Measurements from ENCODE around the gene PANX1.

PANX1 gene

DNA sequence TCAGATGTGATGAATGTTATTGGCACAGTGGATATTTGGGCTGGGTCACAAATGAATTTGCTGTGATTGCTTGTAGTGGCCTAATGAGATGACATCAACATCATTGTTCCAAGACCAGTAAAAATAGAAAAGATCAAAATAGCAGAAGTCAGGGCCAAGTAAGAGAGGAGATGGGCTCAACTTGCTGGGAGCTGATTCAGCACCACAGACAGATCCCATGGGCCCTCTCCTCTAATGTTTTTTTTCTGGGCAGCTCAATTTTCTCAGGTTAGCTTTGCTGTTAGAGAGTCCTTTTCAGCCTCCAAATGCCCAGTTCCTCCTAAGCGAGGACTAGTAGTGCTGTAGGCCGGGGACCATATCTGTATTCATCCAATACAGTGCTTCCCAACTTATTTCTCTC lies 89.7 kb downstream of the PANX1 start:
- Mint-ChIP-seq H3K27me3 (no peaks in the 10 kb centered on the region), H3K9me3 (peaks cover 21 to 34% of the 10 kb centered on the region in 2 donors), H3K4me3 (no peak overlapping the region), H3K4me1 (no peaks in the 10 kb centered on the region), H3K27ac (no peak overlapping the region)
- ATAC-seq (no peak), DNase-seq (no peak)

DNA sequence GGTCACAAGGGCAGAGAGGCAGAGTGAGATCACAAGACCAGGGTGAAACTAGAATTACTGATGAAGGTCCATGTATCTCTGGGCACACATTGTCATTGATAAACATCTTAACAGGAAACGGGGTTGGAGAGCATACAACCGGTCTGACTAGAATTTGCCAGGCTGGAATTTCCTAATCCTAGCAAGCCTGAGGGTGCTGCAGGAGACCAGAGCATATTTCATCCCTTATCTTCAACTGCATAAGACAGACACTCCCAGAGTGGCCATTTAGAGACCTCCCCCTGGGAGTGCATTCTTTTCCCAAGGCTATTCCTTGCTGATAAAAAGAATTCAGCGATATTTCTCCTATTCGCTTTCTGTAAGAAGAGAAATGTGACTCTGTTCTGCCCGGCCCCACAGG lies 91.1 kb downstream of the PANX1 start:
- DNase-seq (no peak), ATAC-seq (no peak)
- Mint-ChIP-seq H3K9me3 (peaks cover 21 to 34% of the 10 kb centered on the region in 2 donors), H3K27me3 (no peaks in the 10 kb centered on the region), H3K4me3 (no peak overlapping the region), H3K27ac (no peak overlapping the region), H3K4me1 (no peaks in the 10 kb centered on the region)

DNA sequence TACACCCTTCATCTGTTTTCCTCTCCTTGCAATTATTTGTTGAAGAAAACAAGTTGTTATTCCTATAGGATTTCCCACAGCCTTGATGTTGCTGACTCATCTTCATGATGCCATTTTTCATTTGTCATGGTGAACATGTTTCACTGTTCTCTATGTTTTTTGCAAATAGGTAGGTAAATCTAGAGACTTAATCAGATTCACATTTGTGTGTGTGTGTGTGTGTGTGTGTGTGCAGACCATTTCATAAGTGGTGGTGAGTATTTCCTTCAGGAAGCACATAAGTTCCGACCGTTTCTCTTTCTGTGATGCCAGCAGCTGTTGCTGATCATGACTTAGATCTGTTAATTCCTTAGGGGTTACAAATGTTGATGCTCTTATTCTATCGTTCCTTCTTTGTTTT lies 95.4 kb downstream of the PANX1 start:
- H3K9me3 Mint-ChIP-seq, result peaks cover 11 to 22% of the 10 kb centered on the region in 2 donors
- DNase-seq, result no peak
- ATAC-seq, result no peak
- no peak overlapping the region for H3K27ac Mint-ChIP-seq
- H3K27me3 Mint-ChIP-seq, result no peaks in the 10 kb centered on the region
- no peaks in the 10 kb centered on the region for H3K4me1 Mint-ChIP-seq
- H3K4me3 Mint-ChIP-seq, result no peak overlapping the region

Data from stimulated activated naive CD8-positive, alpha-beta T cell treated with anti-CD3 and anti-CD28 coated beads, Interleukin-15, amount 100 ng/mL, for 72 hours (primary cell).